K562 (cell line): ENCODE results near the gene ZNF584. TPM values are rescaled to one million over a fixed set of nuclear protein-coding genes. Genes with fewer than 3 reads are reported as not detected.

Source experiments
- ATAC-seq: fragments of 200-7000 bp; cut with Tn5 transposase; 3 replicates; pipeline ENCODE4 v1.9.1; 2020; ENCODE audit warnings: moderate library complexity
- BruUV-seq: library from RNA; stranded (reverse); fragments of 400-500 nt; replicated peaks from 2 replicates; lab custom pipeline; 2021; lab: Mats Ljungman, UMichigan
- CTCF ChIA-PET: fragments of 300-600 bp; formaldehyde crosslinking; extraction: SDS; loops from one replicate; lab custom pipeline; 2021; ENCODE audit warnings: low intra/inter-chr PET ratio; lab: Yijun Ruan, JAX
- POLR2A ChIA-PET: fragments of 300-600, 350-650 bp; sonication (Branson Sonifier 250); formaldehyde crosslinking; extraction: SDS; loops from one replicate; lab custom pipeline; 2021; ENCODE audit warnings: antibody characterized with exemption, inconsistent platforms; lab: Yijun Ruan, JAX
- DNase-seq, 4 experiments: peaks; one replicate each; pipeline versions ENCODE4 v3.0.0 to v3.0.0-alpha.2; 2011 to 2018; ENCODE audit warnings: low spot score in 3 of 4, mixed read lengths in 3 of 4; ENCODE audit errors: extremely low read depth in 1 of 4
- FAIRE-seq: peaks from 2 replicates; lab custom pipeline; 2011; peaks lifted over from hg19 to GRCh38; lab: Jason Lieb, UNC
- H2AFZ ChIP-seq: 2 replicates; pipeline ENCODE4 v1.6.0; 2011; ENCODE audit warnings: low read depth, low read length, control low read depth, inconsistent platforms
- H3K27ac ChIP-seq: fragments of 200-600 bp; 3 replicates; pipeline ENCODE4 v1.8.0; 2011; ENCODE audit warnings: low read depth, mild to moderate bottlenecking, control low read depth, inconsistent platforms, low read length, moderate library complexity, mixed read lengths; ENCODE audit errors: extremely low read depth
- H3K27me3 ChIP-seq, 2 experiments: fragments of 300-600 bp in 1 of 2; 2 replicates in 1 of 2; 3 replicates in 1 of 2; pipeline versions ENCODE4 v1.6.0 to v1.8.0; 2011; ENCODE audit warnings: inconsistent platforms in 2 of 2, low read length in 2 of 2, mild to moderate bottlenecking in 1 of 2, mixed read lengths in 1 of 2, moderate library complexity in 1 of 2; ENCODE audit not compliant: control insufficient read depth in 2 of 2, insufficient read depth in 2 of 2
- H3K36me3 ChIP-seq: fragments of 300-600 bp; 3 replicates; pipeline ENCODE4 v1.8.0; 2011; ENCODE audit warnings: mild to moderate bottlenecking, low read length, inconsistent platforms; ENCODE audit not compliant: control insufficient read depth, insufficient read depth
- H3K4me1 ChIP-seq, 2 experiments: fragments of 200-600 bp in 1 of 2; replicated peaks in 1 of 2; 2 replicates in 1 of 2; 3 replicates in 1 of 2; pipeline versions ENCODE4 v1.5.1 to v1.8.0; 2011; ENCODE audit warnings: inconsistent platforms in 2 of 2, low read length in 2 of 2, mild to moderate bottlenecking in 1 of 2, mixed read lengths in 1 of 2, moderate library complexity in 1 of 2; ENCODE audit not compliant: control insufficient read depth in 2 of 2, insufficient read depth in 2 of 2
- H3K4me2 ChIP-seq: 2 replicates; pipeline ENCODE4 v1.6.1; 2011; ENCODE audit warnings: low read length, control low read depth, inconsistent platforms, mixed read lengths; ENCODE audit not compliant: insufficient read depth
- H3K4me3 ChIP-seq: fragments of 200-600 bp; sonication (generic), shearing (Covaris generic); 2 replicates; pipeline ENCODE4 v1.5.1; 2016; ENCODE audit warnings: control low read depth, inconsistent platforms
- H3K79me2 ChIP-seq: fragments of 200-600 bp; 3 replicates; pipeline ENCODE4 v1.8.0; 2011; ENCODE audit warnings: low read length, inconsistent platforms; ENCODE audit not compliant: control insufficient read depth, insufficient read depth
- H3K9ac ChIP-seq, 2 experiments: 2 replicates each; pipeline versions ENCODE4 v1.6.0 to v1.6.1; 2011; ENCODE audit warnings: low read depth in 2 of 2, low read length in 2 of 2, control low read depth in 1 of 2, inconsistent platforms in 1 of 2, mild to moderate bottlenecking in 1 of 2, mixed read lengths in 1 of 2; ENCODE audit not compliant: insufficient read depth in 1 of 2
- H3K9me1 ChIP-seq: one replicate; pipeline ENCODE4 v1.6.0; 2011; ENCODE audit warnings: inconsistent platforms, mild to moderate bottlenecking, low read length, moderate library complexity; ENCODE audit not compliant: control insufficient read depth, insufficient read depth
- H3K9me3 ChIP-seq: replicated peaks from 2 replicates; pipeline ENCODE4 v1.5.1; 2011; ENCODE audit warnings: low read depth, low read length, inconsistent platforms; ENCODE audit not compliant: control insufficient read depth, insufficient read depth
- H4K20me1 ChIP-seq: replicated peaks from 2 replicates; pipeline ENCODE4 v1.6.1; 2011; ENCODE audit warnings: low read length, inconsistent platforms, mixed read lengths; ENCODE audit not compliant: control insufficient read depth, insufficient read depth
- BRCA1 ChIP-seq, 2 experiments: fragments of 450-650 bp in 1 of 2; sonication (generic) in 1 of 2; formaldehyde crosslinking in 1 of 2; IDR thresholded peaks; 2 replicates each; pipeline versions ENCODE4 v1.5.0 to v1.6.1; 2017 to 2020; ENCODE audit warnings: mild to moderate bottlenecking in 1 of 2, missing genetic modification reagents in 1 of 2
- HDAC3 ChIP-seq: fragments of 450-650 bp; IDR thresholded peaks from 2 replicates; pipeline ENCODE4 v1.6.1; 2018; ENCODE audit warnings: borderline replicate concordance, mild to moderate bottlenecking, moderate library complexity; ENCODE audit not compliant: partially characterized antibody
- PHB2 ChIP-seq: fragments of 450-650 bp; IDR thresholded peaks from 2 replicates; pipeline ENCODE4 v1.6.1; 2017; ENCODE audit warnings: low read depth
- PHTF2 ChIP-seq: fragments of 250-450 bp; sonication (Bioruptor Pico); IDR thresholded peaks from 2 replicates; pipeline ENCODE4 v1.5.0; 2021; ENCODE audit warnings: mild to moderate bottlenecking
- ZNF77 ChIP-seq: fragments of 250-450 bp; sonication (Bioruptor Pico); IDR thresholded peaks from 2 replicates; pipeline ENCODE4 v1.5.0; 2020
- WGBS: fragments of 100-300 bp; shearing (Covaris generic); methylation state at CpG from one replicate; pipeline ENCODE4 v1.1.6; 2016; ENCODE audit warnings: low coverage, mixed read lengths; ENCODE audit not compliant: insufficient coverage; ENCODE audit errors: missing lambda C conversion rate; 5-methylcytosine and 5-hydroxymethylcytosine counted together
- in situ Hi-C: fragments of 300-500 bp; cut with MboI; formaldehyde crosslinking; loops from 4 replicates; pipeline ENCODE4 v1.15.0; 2018; ENCODE audit warnings: inconsistent platforms, mixed read lengths
- intact Hi-C: fragments of 100-400 bp; cut with micrococcal nuclease; formaldehyde crosslinking; loops from 2 replicates; pipeline ENCODE4 v1.14.2; 2022
- polyA plus RNA-seq, 8 experiments: library from polyadenylated mRNA; depleted of rRNA in 4 of 8; stranded (reverse) in 5 of 8; unstranded in 3 of 8; fragments of >200 nt; fragmentation: Nextera tagmentation in 2 of 8; fragmentation: Illumina TruSeq in 1 of 8; extraction: Ambion mirVana in 2 of 8; extraction: Trizol in 1 of 8; gene quantifications; 2 replicates each; pipeline versions ENCODE4 v1.2.1 to v1.2.3, GENCODE V29; 2011 to 2014; ENCODE audit warnings: inconsistent platforms in 1 of 8, missing spikeins in 1 of 8
- total RNA-seq, 7 experiments: library from RNA; depleted of rRNA in 6 of 7; stranded (reverse); fragments of >200 nt in 6 of 7; fragmentation: Illumina TruSeq in 2 of 7; extraction: Trizol in 2 of 7; gene quantifications; 2 replicates each; pipeline versions ENCODE4 v1.2.1 to v1.2.3, GENCODE V29; 2011 to 2021; ENCODE audit warnings: low replicate concordance in 1 of 7
- TF ChIP-seq, protein P1 (sequence below): fragments of 450-650 bp; IDR thresholded peaks from 2 replicates; pipeline ENCODE4 v1.7.1; 2018; ENCODE audit warnings: mild to moderate bottlenecking, low read depth; ENCODE audit not compliant: partially characterized antibody

The ZNF584 gene
- total and polyA plus RNA-seq, 9 of the 15 experiments (the other 6 are each of a cell fraction or from before 2014, with no cell fraction given): 5.8 to 43.4 (median 24.6) TPM

DNA sequence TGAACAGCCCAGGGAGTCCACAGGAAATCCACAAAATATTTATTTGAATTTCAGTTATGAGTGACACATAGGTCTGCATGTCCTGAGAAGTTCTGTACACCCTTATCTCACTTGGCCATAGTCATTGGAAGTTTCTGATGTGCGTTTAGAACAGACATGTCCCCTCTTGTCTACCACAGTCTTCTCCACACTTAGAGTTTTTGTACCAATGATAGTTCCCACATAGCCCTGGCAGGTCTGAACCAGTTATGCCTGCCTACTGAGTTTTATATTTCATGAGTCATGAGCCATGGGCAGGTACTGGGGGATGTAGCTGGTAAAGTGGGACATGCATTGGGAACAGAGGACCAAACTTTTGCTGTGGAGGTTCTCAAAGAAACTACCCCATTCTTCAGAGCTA lies 20.2 kb downstream of the ZNF584 start:
- Histone ChIP-seq H3K9me3 (no peaks in the 10 kb centered on the region; the same call in none of the 2 replicates), H3K27me3 (no peaks in the 10 kb centered on the region), H2AFZ (no peak overlapping the region), H3K36me3 (0 out of 3 replicates have a peak, but pooled peaks cover 2% of the 10 kb centered on the region), H3K79me2 (no peaks in the 10 kb centered on the region), H3K9ac (no peak overlapping the region), H3K27ac (no peak overlapping the region), H3K9me1 (no peaks in the 10 kb centered on the region), H3K4me3 (no peak overlapping the region), H3K4me2 (no peak overlapping the region), H4K20me1 (no peaks in the 10 kb centered on the region), H3K4me1 (no peaks in the 10 kb centered on the region)
- no TSS peak for BruUV-seq
- CTCF ChIA-PET: no interaction called here
- intact Hi-C loops: no loop called here
- FAIRE-seq: no peak
- in situ Hi-C loops: no loop called here
- DNase-seq: no peak
- POLR2A ChIA-PET: no interaction called here
- TF ChIP-seq HDAC3 (no peak), ZNF77 (CRISPR knock-in tag) (no peak), PHTF2 (CRISPR knock-in tag) (no peak), BRCA1 (IDR thresholded peaks at IDR 0.05) (no peak), BRCA1 (CRISPR knock-in tag; IDR thresholded peaks at IDR 0.05) (no peak), PHB2 (no peak)
- TF ChIP-seq, protein P1, sequence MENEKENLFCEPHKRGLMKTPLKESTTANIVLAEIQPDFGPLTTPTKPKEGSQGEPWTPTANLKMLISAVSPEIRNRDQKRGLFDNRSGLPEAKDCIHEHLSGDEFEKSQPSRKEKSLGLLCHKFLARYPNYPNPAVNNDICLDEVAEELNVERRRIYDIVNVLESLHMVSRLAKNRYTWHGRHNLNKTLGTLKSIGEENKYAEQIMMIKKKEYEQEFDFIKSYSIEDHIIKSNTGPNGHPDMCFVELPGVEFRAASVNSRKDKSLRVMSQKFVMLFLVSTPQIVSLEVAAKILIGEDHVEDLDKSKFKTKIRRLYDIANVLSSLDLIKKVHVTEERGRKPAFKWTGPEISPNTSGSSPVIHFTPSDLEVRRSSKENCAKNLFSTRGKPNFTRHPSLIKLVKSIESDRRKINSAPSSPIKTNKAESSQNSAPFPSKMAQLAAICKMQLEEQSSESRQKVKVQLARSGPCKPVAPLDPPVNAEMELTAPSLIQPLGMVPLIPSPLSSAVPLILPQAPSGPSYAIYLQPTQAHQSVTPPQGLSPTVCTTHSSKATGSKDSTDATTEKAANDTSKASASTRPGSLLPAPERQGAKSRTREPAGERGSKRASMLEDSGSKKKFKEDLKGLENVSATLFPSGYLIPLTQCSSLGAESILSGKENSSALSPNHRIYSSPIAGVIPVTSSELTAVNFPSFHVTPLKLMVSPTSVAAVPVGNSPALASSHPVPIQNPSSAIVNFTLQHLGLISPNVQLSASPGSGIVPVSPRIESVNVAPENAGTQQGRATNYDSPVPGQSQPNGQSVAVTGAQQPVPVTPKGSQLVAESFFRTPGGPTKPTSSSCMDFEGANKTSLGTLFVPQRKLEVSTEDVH: no peak
- 7% methylated on average over 1 of the region's 1 CpG for WGBS
- no peak for ATAC-seq
